Neuronal stem cell (in vitro differentiated cells): Measurements from ENCODE around the gene KRT5.
"Not testable (repeated sequence)": the region's sequence is repeated elsewhere in the genome, so short reads cannot be mapped to it uniquely, and the experiment has no call there.

Source experiments
- DNase-seq: peaks from one replicate; pipeline ENCODE4 v3.0.0-alpha.2; 2013; ENCODE audit warnings: low spot score
- H2AFZ ChIP-seq: one replicate; pipeline ENCODE4 v1.6.1; 2013; ENCODE audit warnings: mild to moderate bottlenecking, low read length, inconsistent platforms
- H2AK5ac ChIP-seq: 2 replicates; pipeline ENCODE4 v1.6.1; 2013; ENCODE audit warnings: low read depth, mild to moderate bottlenecking, inconsistent platforms, low read length, moderate library complexity, mixed read lengths
- H2BK120ac ChIP-seq: 2 replicates; pipeline ENCODE4 v1.6.1; 2013; ENCODE audit warnings: low read depth, mild to moderate bottlenecking, inconsistent platforms, low read length, moderate library complexity, mixed read lengths
- H2BK12ac ChIP-seq: one replicate; pipeline ENCODE4 v1.6.1; 2013; ENCODE audit warnings: low read length, inconsistent platforms
- H2BK15ac ChIP-seq: 2 replicates; pipeline ENCODE4 v1.6.1; 2013; ENCODE audit warnings: mild to moderate bottlenecking, low read length, inconsistent platforms, mixed read lengths
- H2BK5ac ChIP-seq: one replicate; pipeline ENCODE4 v1.6.1; 2013; ENCODE audit warnings: inconsistent platforms, mild to moderate bottlenecking, low read length, moderate library complexity
- H3K14ac ChIP-seq: one replicate; pipeline ENCODE4 v1.6.1; 2013; ENCODE audit warnings: low read length, inconsistent platforms
- H3K18ac ChIP-seq: 2 replicates; pipeline ENCODE4 v1.6.1; 2013; ENCODE audit warnings: low read length, inconsistent platforms
- H3K23ac ChIP-seq: 2 replicates; pipeline ENCODE4 v1.6.1; 2013; ENCODE audit warnings: low read depth, mild to moderate bottlenecking, mixed read lengths, low read length, inconsistent platforms; ENCODE audit not compliant: poor library complexity
- H3K27ac ChIP-seq: replicated peaks from 3 replicates; pipeline ENCODE4 v1.5.1; 2013; ENCODE audit warnings: low read length, inconsistent platforms
- H3K27me3 ChIP-seq, 3 experiments: 2 replicates each; pipeline ENCODE4 v1.6.1; 2013; ENCODE audit warnings: low read length in 3 of 3, mild to moderate bottlenecking in 2 of 3, inconsistent platforms in 1 of 3, low read depth in 1 of 3, mixed read lengths in 1 of 3, moderate library complexity in 1 of 3; ENCODE audit not compliant: control insufficient read depth in 3 of 3, insufficient read depth in 3 of 3
- H3K36me3 ChIP-seq, 2 donors: replicated peaks in 1 of 2; 2 replicates each; pipeline ENCODE4 v1.6.1; 2013; ENCODE audit warnings: low read length in 2 of 2; ENCODE audit not compliant: control insufficient read depth in 2 of 2, insufficient read depth in 2 of 2
- H3K4ac ChIP-seq: 2 replicates; pipeline ENCODE4 v1.6.1; 2013; ENCODE audit warnings: inconsistent platforms, mild to moderate bottlenecking, low read length, moderate library complexity
- H3K4me1 ChIP-seq, 2 donors: 1 replicate in 1 of 2; 2 replicates in 1 of 2; pipeline ENCODE4 v1.6.1; 2013; ENCODE audit warnings: low read length in 2 of 2, low read depth in 1 of 2; ENCODE audit not compliant: control insufficient read depth in 2 of 2, insufficient read depth in 1 of 2
- H3K4me2 ChIP-seq: one replicate; pipeline ENCODE4 v1.6.1; 2013; ENCODE audit warnings: mild to moderate bottlenecking, low read length, inconsistent platforms; ENCODE audit not compliant: insufficient read depth, poor library complexity, severe bottlenecking
- H3K4me3 ChIP-seq, 2 donors: 2 replicates each; pipeline ENCODE4 v1.5.1; 2013; ENCODE audit warnings: low read length in 2 of 2, mild to moderate bottlenecking in 2 of 2, inconsistent platforms in 1 of 2, moderate library complexity in 1 of 2
- H3K79me1 ChIP-seq: one replicate; pipeline ENCODE4 v1.6.1; 2013; ENCODE audit warnings: low read depth, mild to moderate bottlenecking, inconsistent platforms, low read length, moderate library complexity
- H3K9ac ChIP-seq: one replicate; pipeline ENCODE4 v1.6.1; 2013; ENCODE audit warnings: mild to moderate bottlenecking, low read depth, low read length, inconsistent platforms; ENCODE audit not compliant: poor library complexity
- H3K9me3 ChIP-seq, 2 donors: replicated peaks in 1 of 2; 2 replicates each; pipeline versions ENCODE3 to v1.6.1; 2013; ENCODE audit warnings: low read length in 2 of 2, mild to moderate bottlenecking in 2 of 2, inconsistent platforms in 1 of 2, low read depth in 1 of 2, mixed read lengths in 1 of 2, moderate library complexity in 1 of 2; ENCODE audit not compliant: control insufficient read depth in 2 of 2, insufficient read depth in 1 of 2
- H4K8ac ChIP-seq: one replicate; pipeline ENCODE4 v1.6.1; 2013; ENCODE audit warnings: low read depth, mild to moderate bottlenecking, inconsistent platforms, low read length, moderate library complexity
- H4K91ac ChIP-seq: one replicate; pipeline ENCODE4 v1.6.1; 2013; ENCODE audit warnings: low read length, low read depth, mild to moderate bottlenecking, inconsistent platforms; ENCODE audit not compliant: poor library complexity
- WGBS, 2 donors: extraction: QIAGEN DNeasy Blood & Tissue Kit; methylation state at CpG; one replicate each; pipeline ENCODE4 v1.1.7; 2013; ENCODE audit warnings: missing lambda C conversion rate in 2 of 2, mixed read lengths in 1 of 2; ENCODE audit not compliant: insufficient read length in 2 of 2, insufficient replicate concordance in 1 of 2; ENCODE audit errors: extremely low coverage in 2 of 2; 5-methylcytosine and 5-hydroxymethylcytosine counted together

Gene KRT5

DNA sequence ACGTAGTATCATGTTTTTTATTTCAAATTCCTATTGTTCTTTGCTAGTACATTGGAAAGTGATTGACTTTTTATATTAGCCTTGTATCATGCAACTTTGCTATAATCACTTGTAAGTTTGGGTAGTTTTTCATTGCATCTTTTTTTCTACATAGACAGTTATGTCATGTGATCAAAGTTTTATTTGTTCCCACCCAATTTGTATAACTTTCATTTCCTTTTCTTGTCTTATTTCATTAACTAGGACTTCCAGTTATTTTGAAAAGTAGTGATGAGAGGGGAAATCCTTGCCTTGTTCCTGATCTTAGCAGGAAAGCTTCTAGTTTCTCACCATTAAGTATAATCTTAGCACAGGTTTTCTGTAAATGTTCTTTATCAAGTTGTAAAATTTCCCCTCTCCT is 17.3 kb downstream of the KRT5 start:
- no peak overlapping the region for H3K14ac ChIP-seq
- H3K9me3 ChIP-seq, result no peaks in the 10 kb centered on the region
- no peak overlapping the region for H3K4me2 ChIP-seq
- no CpG with 5 or more reads among the region's 1 CpG for WGBS, 2 donors
- H2AFZ ChIP-seq, result no peak overlapping the region
- no peak overlapping the region for H2BK5ac ChIP-seq
- no peak overlapping the region for H3K4ac ChIP-seq
- no peak overlapping the region for H4K8ac ChIP-seq
- no peak overlapping the region for H2BK15ac ChIP-seq
- H2BK120ac ChIP-seq, result no peak overlapping the region
- H3K18ac ChIP-seq, result no peak overlapping the region
- no peaks in the 10 kb centered on the region for H3K27me3 ChIP-seq
- DNase-seq, result no peak
- H2BK12ac ChIP-seq, result no peak overlapping the region
- no peaks in the 10 kb centered on the region for H3K79me1 ChIP-seq
- H2AK5ac ChIP-seq, result no peak overlapping the region
- H3K9ac ChIP-seq, result no peak overlapping the region
- no peak overlapping the region for H3K4me3 ChIP-seq
- H3K27ac ChIP-seq, result no peak overlapping the region
- H3K23ac ChIP-seq, result no peak overlapping the region
- no peaks in the 10 kb centered on the region for H3K36me3 ChIP-seq
- no peak overlapping the region for H4K91ac ChIP-seq
- H3K4me1 ChIP-seq, result no peaks in the 10 kb centered on the region

DNA sequence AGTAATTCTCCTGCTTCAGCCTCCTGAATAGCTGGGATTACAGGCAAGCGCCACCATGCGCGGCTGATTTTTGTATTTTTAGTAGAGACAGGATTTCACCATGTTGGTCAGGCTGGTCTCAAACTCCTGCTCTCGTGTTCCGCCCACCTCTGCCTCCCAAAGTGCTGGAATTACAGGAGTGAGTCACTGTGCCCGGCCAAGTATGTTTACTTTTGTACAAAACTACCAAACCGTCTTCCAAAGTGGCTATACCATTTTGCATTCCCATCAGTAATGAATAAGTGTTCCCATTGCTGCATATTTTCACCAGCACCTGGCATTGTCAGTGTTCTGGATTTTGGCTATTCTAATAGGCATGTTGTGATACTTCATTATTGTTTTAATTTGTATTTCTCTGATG is 18.7 kb downstream of the KRT5 start:
- Histone ChIP-seq H3K9ac (no peak overlapping the region), H2BK5ac (no peak overlapping the region), H3K27me3 (no peaks in the 10 kb centered on the region), H2BK15ac (no peak overlapping the region), H3K79me1 (no peaks in the 10 kb centered on the region), H3K14ac (no peak overlapping the region), H4K91ac (no peak overlapping the region), H3K23ac (no peak overlapping the region), H3K36me3 (no peaks in the 10 kb centered on the region), H2AFZ (no peak overlapping the region), H3K4me2 (no peak overlapping the region), H2AK5ac (no peak overlapping the region), H3K4ac (no peak overlapping the region), H3K18ac (no peak overlapping the region), H2BK120ac (no peak overlapping the region), H3K4me1 (peaks cover 0 to 5% of the 10 kb centered on the region in 2 donors), H3K27ac (no peak overlapping the region), H2BK12ac (no peak overlapping the region), H3K9me3 (no peaks in the 10 kb centered on the region), H4K8ac (no peak overlapping the region), H3K4me3 (no peak overlapping the region)
- no CpG with 5 or more reads among the region's 7 CpGs for WGBS, 2 donors
- DNase-seq, result no peak

DNA sequence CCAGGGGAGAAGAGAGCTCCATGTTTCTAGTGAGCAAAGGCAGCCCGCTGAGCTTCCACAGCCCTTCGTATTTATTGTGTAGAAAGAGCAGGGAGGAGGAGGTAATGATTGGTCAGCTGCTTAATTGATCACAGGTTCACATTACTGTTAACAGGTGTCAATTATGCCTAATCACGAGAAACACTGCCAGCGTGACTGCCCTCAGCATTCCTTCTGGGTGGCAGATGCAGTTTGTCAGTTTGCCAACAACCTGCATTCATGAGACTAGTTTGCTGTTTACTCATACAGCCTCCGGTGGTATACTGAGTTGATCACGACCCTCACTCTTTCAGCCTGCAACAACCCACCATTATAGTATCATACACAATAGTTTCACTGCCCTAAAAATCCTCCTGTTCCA is 19.6 kb downstream of the KRT5 start:
- not testable (repeated sequence) for H2AK5ac ChIP-seq, H3K9me3 ChIP-seq, DNase-seq, H2BK15ac ChIP-seq, H3K4me3 ChIP-seq, H3K36me3 ChIP-seq, H3K23ac ChIP-seq, H2BK5ac ChIP-seq, H4K91ac ChIP-seq, H3K9ac ChIP-seq, H3K18ac ChIP-seq, H3K4ac ChIP-seq, H3K27ac ChIP-seq, H3K27me3 ChIP-seq, H2BK120ac ChIP-seq, H4K8ac ChIP-seq, H3K4me2 ChIP-seq, H3K14ac ChIP-seq, H3K79me1 ChIP-seq, H2BK12ac ChIP-seq, H2AFZ ChIP-seq
- no CpG with 5 or more reads among the region's 6 CpGs for WGBS, 2 donors
- H3K4me1 ChIP-seq, result peaks cover 0 to 12% of the 10 kb centered on the region in 2 donors

DNA sequence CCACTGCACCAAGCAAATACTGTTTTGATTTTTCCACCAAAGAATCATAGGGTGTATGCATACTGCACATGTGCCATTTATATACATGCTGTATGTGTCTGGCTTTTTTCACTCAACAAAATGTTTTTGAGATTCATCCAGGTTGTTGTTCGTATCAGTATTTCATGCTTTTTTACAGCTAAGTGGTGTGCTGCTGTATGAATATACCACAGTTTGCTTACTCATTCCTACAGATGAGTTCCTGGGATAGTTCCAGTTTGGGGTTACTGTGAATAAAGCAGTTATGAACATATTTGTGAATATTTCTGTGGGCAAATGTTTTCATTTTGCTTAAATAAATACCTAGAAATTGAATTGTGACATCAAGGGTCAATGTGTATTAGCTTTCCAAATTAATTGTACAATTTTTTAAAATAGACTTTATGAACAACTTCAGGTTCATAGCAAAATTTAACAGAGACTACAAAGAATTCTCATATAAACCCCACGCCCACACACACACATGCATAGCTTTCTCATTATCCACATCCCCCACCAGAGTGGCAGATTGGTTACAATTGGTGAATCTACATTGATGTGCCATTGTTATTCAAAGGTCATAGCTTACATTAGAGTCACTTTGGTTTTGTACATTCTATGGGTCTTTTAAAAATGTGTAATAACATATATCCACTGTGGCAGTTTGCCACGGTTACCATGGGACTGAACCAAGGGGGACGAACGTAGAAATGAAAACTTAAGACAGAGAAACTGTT is 20.2 kb downstream of the KRT5 start:
- no CpG with 5 or more reads among the region's 5 CpGs for WGBS, 2 donors

More for the DNA sequence above, 20.2 kb downstream of the KRT5 start:
- Histone ChIP-seq H3K36me3 (no peaks in the 10 kb centered on the region), H3K14ac (no peak overlapping the region), H2BK120ac (no peak overlapping the region), H3K9ac (no peak overlapping the region), H3K23ac (no peak overlapping the region), H4K8ac (no peak overlapping the region), H3K4ac (no peak overlapping the region), H3K4me2 (no peak overlapping the region), H3K79me1 (no peaks in the 10 kb centered on the region), H3K4me1 (peaks cover 0 to 16% of the 10 kb centered on the region in 2 donors), H3K18ac (no peak overlapping the region), H3K4me3 (no peak overlapping the region), H2BK5ac (no peak overlapping the region), H2BK12ac (no peak overlapping the region), H3K27me3 (no peaks in the 10 kb centered on the region), H3K9me3 (no peaks in the 10 kb centered on the region), H4K91ac (no peak overlapping the region), H2BK15ac (no peak overlapping the region), H2AFZ (no peak overlapping the region), H3K27ac (no peak overlapping the region), H2AK5ac (no peak overlapping the region)
- no peak for DNase-seq
